Testis (tissue), 3 donors: ENCODE results near the gene RASL10A. TPM values are rescaled to one million over a fixed set of nuclear protein-coding genes. Genes with fewer than 3 reads are reported as not detected.

ENCODE experiments used
- DNase-seq: peaks from one replicate; pipeline ENCODE4 v3.0.0-alpha.2; 2019
- H3K27ac ChIP-seq, 2 donors: fragments of 200-600 bp; sonication (generic); one replicate each; pipeline ENCODE4 v1.5.1; 2019
- H3K27me3 ChIP-seq: fragments of 200-600 bp; sonication (generic); one replicate; pipeline ENCODE4 v1.5.1; 2019
- H3K36me3 ChIP-seq: fragments of 200-600 bp; sonication (generic); one replicate; pipeline ENCODE4 v1.5.1; 2017; ENCODE audit warnings: low read depth; ENCODE audit errors: missing control alignments
- H3K4me1 ChIP-seq: fragments of 200-600 bp; sonication (generic); one replicate; pipeline ENCODE4 v1.5.1; 2019
- H3K4me3 ChIP-seq, 2 donors: fragments of 200-600 bp; sonication (generic); one replicate each; pipeline ENCODE4 v1.5.1; 2017 to 2019
- H3K9me3 ChIP-seq: fragments of 200-600 bp; sonication (generic); one replicate; pipeline ENCODE4 v1.5.1; 2017
- CTCF ChIP-seq, 3 experiments: fragments of 450-650 bp in 2 of 3; fragments of 200-600 bp in 1 of 3; sonication (generic) in 1 of 3; IDR thresholded peaks; one replicate each; pipeline ENCODE4 v1.5.1; 2016 to 2019; ENCODE audit warnings: antibody characterized with exemption in 3 of 3, mild to moderate bottlenecking in 2 of 3, moderate library complexity in 1 of 3
- POLR2A ChIP-seq: fragments of 450-650 bp; IDR thresholded peaks from one replicate; pipeline ENCODE4 v1.6.1; 2017; ENCODE audit warnings: antibody characterized with exemption, mild to moderate bottlenecking, moderate library complexity
- WGBS, 2 donors: methylation state at CpG; one replicate each; pipeline ENCODE4 v1.1.5; 2018; 5-methylcytosine and 5-hydroxymethylcytosine counted together
- intact Hi-C: fragments of 100-400 bp; cut with DNase I; formaldehyde crosslinking; loops from one replicate; pipeline ENCODE4 v1.15.1; 2023; ENCODE audit warnings: low total_unique reads
- polyA plus RNA-seq: library from polyadenylated mRNA; stranded (reverse); fragments of 350-450 nt; fragmentation: Illumina TruSeq; extraction: RNeasy Lipid Tissue Mini Kit (QIAGEN cat#74804); gene quantifications from one replicate; pipeline ENCODE4 v1.2.3, GENCODE V29; 2014; ENCODE audit warnings: low read depth, low replicate concordance; ENCODE audit not compliant: insufficient read depth
- total RNA-seq, 2 donors: library from RNA; depleted of rRNA; stranded (reverse); fragments of >200 nt; gene quantifications; one replicate each; pipeline ENCODE4 v1.2.3, GENCODE V29; 2016

The RASL10A gene
- total and polyA plus RNA-seq, 3 donors from 2014 or later: 2.2 to 10.4 (median 7.1) TPM

- Histone ChIP-seq H3K36me3 (no peaks in the 10 kb centered on the region), H3K4me3 (no peak overlapping the region), H3K4me1 (no peaks in the 10 kb centered on the region), H3K27ac (no peak overlapping the region), H3K9me3 (no peaks in the 10 kb centered on the region), H3K27me3 (no peaks in the 10 kb centered on the region)
- no peak for TF ChIP-seq POLR2A
- TF ChIP-seq CTCF (IDR thresholded peaks at IDR 0.05): no peak
- intact Hi-C loops: no loop called here
- DNase-seq: no peak
- 63 to 72% methylated on average over 5 of the region's 5 CpGs for WGBS, 2 donors
Measured at GRCh38 chr22:29290061-29290460, 25.4 kb downstream of the RASL10A start.

- H3K36me3 ChIP-seq: no peaks in the 10 kb centered on the region
Measured at GRCh38 chr22:29288837-29289236, 26.7 kb downstream of the RASL10A start.

GRCh38 chr22:29284196-29284595 is 31.3 kb downstream of the RASL10A start:
- H3K36me3 ChIP-seq: no peaks in the 10 kb centered on the region
- TF ChIP-seq CTCF (IDR thresholded peaks at IDR 0.05) (no peak), POLR2A (no peak)
- no peak overlapping the region for H3K4me3 ChIP-seq
- H3K9me3 ChIP-seq: no peaks in the 10 kb centered on the region
- no peaks in the 10 kb centered on the region for H3K27me3 ChIP-seq
- DNase-seq: no peak
- H3K27ac ChIP-seq: no peak overlapping the region
- no peaks in the 10 kb centered on the region for H3K4me1 ChIP-seq
- 85 to 97% methylated on average over 3 of the region's 3 CpGs for WGBS, 2 donors
- intact Hi-C loops: no loop called here

More at GRCh38 chr22:29288837-29289236, 26.7 kb downstream of the RASL10A start:
- Histone ChIP-seq H3K27me3 (no peaks in the 10 kb centered on the region), H3K27ac (no peak overlapping the region), H3K9me3 (no peaks in the 10 kb centered on the region), H3K4me3 (no peak overlapping the region), H3K4me1 (no peaks in the 10 kb centered on the region)
- DNase-seq: no peak
- intact Hi-C loops: no loop called here
- WGBS, 2 donors: 60 to 70% methylated on average over 2 of the region's 2 CpGs
- TF ChIP-seq POLR2A (no peak), CTCF (IDR thresholded peaks at IDR 0.05) (no peak)

- Histone ChIP-seq H3K9me3 (no peaks in the 10 kb centered on the region), H3K27ac (no peak overlapping the region), H3K27me3 (no peaks in the 10 kb centered on the region), H3K4me1 (no peaks in the 10 kb centered on the region), H3K4me3 (no peak overlapping the region), H3K36me3 (no peaks in the 10 kb centered on the region)
- intact Hi-C loops: no loop called here
- no peak for TF ChIP-seq POLR2A
- no peak for TF ChIP-seq CTCF (IDR thresholded peaks at IDR 0.05)
- no peak for DNase-seq
- WGBS, 2 donors: 86 to 94% methylated on average over 1 of the region's 1 CpG
Measured at GRCh38 chr22:29277927-29278326, 37.6 kb downstream of the RASL10A start.

GRCh38 chr22:29275819-29276565 is 39.5 kb downstream of the RASL10A start:
- Histone ChIP-seq H3K9me3 (no peaks in the 10 kb centered on the region), H3K27ac (no peak overlapping the region), H3K4me1 (peaks cover 12% of the 10 kb centered on the region), H3K4me3 (no peak overlapping the region), H3K36me3 (no peaks in the 10 kb centered on the region), H3K27me3 (no peaks in the 10 kb centered on the region)
- WGBS, 2 donors: 54 to 77% methylated on average over 3 of the region's 3 CpGs
- intact Hi-C loops: no loop called here
- no peak for TF ChIP-seq POLR2A
- no peak for DNase-seq
